HG03159 (cell line): ENCODE data around the gene TYRO3.

ENCODE experiments used
- ATAC-seq: cut with Tn5 transposase; IDR thresholded peaks from one replicate; pipeline ENCODE4 v1.9.1; 2021; ENCODE audit warnings: mild to moderate bottlenecking, moderate library complexity; ENCODE audit not compliant: unreplicated experiment

TYRO3 gene

GRCh38 chr15:41558400-41559238 is at the start of gene TYRO3:
TYRO3 (plus strand) TSS chr15:41559212; CDS start chr15:41559258, 46 bp downstream.
- no peak for ATAC-seq

- ATAC-seq = no peak
Measured at GRCh38 chr15:41510728-41511127, 48.3 kb upstream of the TYRO3 start.

GRCh38 chr15:41511331-41511898 is 47.6 kb upstream of the TYRO3 start:
- ATAC-seq = no peak

GRCh38 chr15:41511899-41512369 is 47.1 kb upstream of the TYRO3 start:
- no peak for ATAC-seq

- no peak for ATAC-seq
Measured at GRCh38 chr15:41512512-41512939, 46.5 kb upstream of the TYRO3 start.

- ATAC-seq = no peak
Measured at GRCh38 chr15:41512940-41513505, 46.0 kb upstream of the TYRO3 start.

GRCh38 chr15:41513506-41514227 is 45.3 kb upstream of the TYRO3 start, which contains the start of gene LTK:
LTK (minus strand) TSS chr15:41513827; CDS start chr15:41513709, 118 bp downstream.
- ATAC-seq = no peak

- ATAC-seq = no peak
Measured at GRCh38 chr15:41517895-41518449, 41.0 kb upstream of the TYRO3 start.

GRCh38 chr15:41520636-41521035 is 38.4 kb upstream of the TYRO3 start:
- no peak for ATAC-seq

- no peak for ATAC-seq
Measured at GRCh38 chr15:41521614-41522013, 37.4 kb upstream of the TYRO3 start.

GRCh38 chr15:41523097-41523496 is 35.9 kb upstream of the TYRO3 start:
- no peak for ATAC-seq

GRCh38 chr15:41530363-41530956 is 28.6 kb upstream of the TYRO3 start:
- ATAC-seq = no peak

GRCh38 chr15:41535544-41535943 is 23.5 kb upstream of the TYRO3 start:
- ATAC-seq = no peak

- no peak for ATAC-seq
Measured at GRCh38 chr15:41536866-41537265, 22.1 kb upstream of the TYRO3 start.

GRCh38 chr15:41543521-41543870 is 15.5 kb upstream of the TYRO3 start:
- peak; percentile 16 for ATAC-seq

- ATAC-seq = no peak
Measured at GRCh38 chr15:41544650-41545015, 14.4 kb upstream of the TYRO3 start.

GRCh38 chr15:41545218-41545617 is 13.8 kb upstream of the TYRO3 start:
- no peak for ATAC-seq

- ATAC-seq = no peak
Measured at GRCh38 chr15:41546851-41547786, 11.9 kb upstream of the TYRO3 start.

GRCh38 chr15:41550066-41550775 is 8.8 kb upstream of the TYRO3 start:
- ATAC-seq = no peak
